T-helper 1 cell (primary cell): ENCODE results near the gene SPTBN5.

Experiments used
- DNase-seq, 5 donors: peaks; one replicate each; pipeline ENCODE4 v3.0.0-alpha.2; 2012 to 2020

The SPTBN5 gene

DNA sequence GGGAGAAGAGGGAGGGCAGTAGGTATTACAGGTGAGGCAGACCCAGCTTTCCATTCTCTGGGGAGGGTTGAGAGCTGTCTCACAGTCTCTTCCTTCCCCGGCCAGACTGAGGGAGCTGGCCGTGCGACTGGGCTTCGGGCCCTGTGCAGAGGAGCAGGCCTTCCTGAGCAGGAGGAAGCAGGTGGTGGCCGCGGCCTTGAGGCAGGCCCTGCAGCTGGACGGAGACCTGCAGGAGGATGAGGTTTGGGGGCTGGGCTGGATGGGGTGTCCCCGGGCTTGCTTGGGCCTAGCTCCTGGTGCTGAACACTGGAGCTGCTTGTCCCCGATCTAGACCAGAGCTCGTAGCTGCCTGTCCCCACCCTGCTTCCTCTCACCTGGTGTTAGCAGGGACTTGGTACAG, 50.3 kb downstream of the SPTBN5 start:
- DNase-seq, result no peak

DNA sequence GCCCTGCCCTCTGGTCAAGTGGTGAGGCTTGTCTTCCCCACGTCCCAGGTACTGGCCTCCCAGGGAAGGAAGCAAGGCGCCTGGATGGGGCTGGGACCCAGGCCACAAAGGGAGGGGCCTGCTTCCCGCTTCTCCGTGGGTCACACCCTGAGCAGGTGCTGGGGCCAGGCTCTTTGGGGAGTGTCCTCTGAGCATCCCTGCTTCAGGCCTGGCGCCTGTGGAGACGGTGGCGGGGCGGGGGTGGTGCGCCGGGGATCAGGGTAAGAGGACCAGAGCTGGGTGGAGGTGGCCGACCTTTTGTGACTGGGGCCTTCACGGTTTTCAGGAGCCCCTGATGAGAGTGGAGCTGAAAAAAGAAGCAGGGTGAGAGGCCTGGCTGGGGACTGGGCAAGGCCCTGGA, 51.6 kb downstream of the SPTBN5 start:
- DNase-seq, result no peak

DNA sequence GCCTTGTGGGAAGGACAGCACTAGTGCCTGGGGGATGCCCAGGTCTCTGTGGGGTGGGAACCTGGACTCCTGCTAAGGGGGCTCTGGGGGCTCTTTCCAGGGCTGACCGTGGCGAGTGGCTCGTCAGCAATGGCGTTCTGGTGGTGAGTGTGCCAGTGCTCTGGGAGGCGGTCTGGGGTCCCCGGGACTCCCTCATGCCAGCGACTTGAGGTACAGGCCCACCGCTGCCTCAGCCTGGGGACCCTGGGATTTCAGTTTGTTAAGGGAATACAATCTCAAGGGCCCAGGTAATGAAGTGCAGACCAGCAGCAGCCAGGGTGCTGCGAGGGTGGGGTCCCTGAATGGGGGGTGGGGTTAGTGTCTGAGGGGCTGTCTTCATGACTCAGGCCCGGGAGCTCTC, 52.7 kb downstream of the SPTBN5 start:
- no peak for DNase-seq

DNA sequence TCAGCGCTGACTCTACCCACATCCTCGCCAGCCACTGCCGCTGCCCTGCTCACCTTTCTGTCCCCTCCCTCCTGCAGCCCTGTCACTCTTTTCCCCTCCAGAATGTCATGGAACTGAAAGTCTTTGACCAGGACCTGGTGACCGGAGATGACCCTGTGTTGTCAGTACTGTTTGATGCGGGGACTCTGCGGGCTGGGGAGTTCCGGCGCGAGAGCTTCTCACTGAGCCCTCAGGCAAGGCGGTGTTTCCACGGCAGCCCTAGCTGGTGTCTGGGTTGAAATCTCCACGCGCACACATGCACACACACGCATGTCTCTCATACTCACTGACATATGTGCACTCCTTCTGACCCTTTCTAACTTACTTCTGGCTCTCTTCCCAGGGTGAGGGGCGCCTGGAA, 53.2 kb downstream of the SPTBN5 start:
- no peak for DNase-seq

DNA sequence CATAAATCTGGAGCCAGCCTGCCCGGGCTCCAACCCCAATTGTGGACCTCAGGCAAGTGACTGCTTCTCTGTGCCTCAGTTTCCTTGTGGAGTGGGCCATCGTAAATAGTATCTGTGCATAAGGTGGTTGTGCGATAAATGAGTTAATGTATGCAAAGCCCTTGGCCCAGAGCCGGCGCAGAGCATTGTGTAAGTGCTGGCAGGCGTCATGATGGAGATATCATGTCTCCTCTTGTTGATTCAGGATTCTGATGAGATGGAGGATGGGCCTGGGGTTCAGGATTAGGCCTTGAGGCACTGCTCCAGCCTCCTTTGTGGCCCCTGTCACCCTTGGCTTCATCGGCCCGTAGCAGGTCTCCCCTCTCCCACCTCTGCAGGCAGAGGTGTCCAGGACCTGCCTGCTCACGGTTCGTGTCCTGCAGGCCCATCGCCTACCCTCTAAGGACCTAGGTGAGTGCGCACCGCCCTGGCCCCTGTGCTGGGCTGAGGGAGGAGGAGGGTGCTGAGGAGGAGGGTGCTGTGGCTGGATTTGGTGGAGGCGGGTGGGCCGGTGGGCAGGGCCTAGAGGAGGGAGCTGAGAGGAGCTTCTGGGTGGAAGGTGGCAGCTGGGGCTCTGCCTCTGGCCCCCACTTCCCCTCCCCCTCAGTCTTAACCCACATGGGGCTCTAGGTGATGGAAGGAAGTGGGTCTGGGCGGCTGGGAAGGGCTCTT, 53.9 kb downstream of the SPTBN5 start:
- DNase-seq, result no peak

DNA sequence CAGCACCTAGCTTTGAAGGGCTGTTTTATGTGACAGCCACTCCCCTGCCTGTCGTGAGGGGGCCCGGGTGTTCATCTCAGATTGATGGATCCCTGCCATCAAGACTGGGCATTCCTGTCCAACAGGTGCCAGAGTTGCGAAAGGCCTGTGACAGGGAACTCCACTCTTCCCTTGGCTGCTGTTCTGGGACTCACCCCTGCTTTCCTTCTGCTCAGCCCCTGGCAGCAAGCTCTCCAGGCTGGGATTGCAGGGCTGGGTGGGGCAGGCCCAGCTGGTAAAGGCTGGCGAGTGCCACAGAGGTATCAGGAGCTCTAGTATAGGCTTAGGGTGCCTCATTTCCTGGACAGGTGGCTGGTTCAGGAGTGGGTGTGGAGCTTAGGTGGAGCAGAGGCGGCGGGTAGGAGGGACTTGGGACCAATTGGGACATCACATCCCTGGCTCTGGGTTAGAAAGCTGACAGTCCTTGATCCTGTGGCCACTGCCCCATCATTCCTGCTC, 55.4 kb downstream of the SPTBN5 start, which contains the start of gene PLA2G4B:
TSS of gene PLA2G4B (plus strand) at position 448 of the 498 bp plus-strand sequence. CDS start 67 bp downstream, outside the sequence.
- no peak for DNase-seq

DNA sequence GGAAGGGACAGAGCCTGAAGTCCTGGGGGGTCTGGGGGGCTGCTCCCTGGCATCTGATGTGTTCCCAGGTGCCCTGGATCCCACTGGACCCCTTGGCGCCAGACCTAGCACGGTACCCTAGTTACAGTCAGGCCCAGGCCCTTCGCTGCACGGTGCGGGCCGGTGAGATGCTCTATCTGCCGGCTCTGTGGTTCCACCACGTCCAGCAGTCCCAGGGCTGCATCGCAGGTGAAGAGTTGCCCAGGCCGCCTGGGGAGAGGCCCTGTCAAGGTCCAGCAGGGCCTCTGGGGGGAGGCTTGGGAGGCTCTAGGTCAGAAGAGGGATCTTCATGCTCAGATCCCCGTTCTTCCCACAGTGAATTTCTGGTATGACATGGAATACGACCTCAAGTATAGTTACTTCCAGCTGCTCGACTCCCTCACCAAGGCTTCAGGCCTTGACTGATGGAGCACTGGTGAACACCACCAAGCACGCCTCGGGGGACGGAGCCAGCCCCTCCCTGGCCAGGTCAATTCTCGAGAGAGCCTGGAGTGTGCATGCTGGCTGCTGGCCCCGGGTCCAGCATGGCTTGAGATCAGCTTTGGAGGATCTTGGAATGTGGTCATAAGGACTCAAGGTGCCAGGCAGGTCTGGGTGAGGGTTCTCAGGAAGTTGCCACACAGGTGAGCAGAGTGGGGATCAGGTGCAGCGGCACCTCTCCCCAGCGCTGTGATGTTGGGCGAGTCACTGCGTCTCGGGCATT, 57.0 kb downstream of the SPTBN5 start:
- DNase-seq, result no peak

DNA sequence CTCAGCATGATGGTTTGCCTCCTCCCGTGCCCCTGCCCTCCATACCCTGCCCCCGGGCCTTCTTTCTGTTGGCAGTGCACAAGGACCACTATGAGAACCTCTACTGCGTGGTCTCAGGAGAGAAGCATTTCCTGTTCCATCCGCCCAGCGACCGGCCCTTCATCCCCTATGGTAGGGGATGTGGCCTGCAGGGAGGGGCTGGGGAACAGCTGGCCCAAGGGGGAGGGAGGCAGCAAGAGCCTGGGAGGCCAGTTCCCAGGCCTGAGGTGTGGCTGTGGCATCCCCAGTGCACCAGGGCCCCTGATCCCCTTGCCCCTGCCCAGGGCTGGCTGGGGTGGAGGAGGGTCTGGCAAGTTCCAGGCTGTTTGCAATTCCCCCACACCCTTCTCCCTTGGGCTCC, 57.8 kb downstream of the SPTBN5 start:
- DNase-seq, result no peak

DNA sequence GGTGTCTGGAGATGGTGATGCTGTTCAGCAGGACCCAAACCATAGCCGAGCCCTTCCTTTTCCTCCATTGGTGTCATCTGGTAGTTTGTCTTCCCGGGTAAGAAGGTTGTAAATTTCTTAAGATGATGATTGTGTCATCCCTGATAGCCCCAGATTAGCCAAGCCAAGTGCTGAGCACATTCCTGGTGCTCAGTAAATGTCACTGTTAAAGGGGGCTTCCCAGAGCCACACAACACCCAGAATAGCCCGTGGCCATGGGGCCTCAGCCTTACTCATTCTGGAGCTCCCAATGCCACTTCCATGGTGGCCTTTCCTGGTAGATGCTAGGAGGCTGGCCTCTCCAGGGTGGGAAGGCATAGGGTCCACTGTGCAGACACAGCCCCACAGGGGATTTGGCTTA, 59.8 kb downstream of the SPTBN5 start:
- DNase-seq, result no peak

DNA sequence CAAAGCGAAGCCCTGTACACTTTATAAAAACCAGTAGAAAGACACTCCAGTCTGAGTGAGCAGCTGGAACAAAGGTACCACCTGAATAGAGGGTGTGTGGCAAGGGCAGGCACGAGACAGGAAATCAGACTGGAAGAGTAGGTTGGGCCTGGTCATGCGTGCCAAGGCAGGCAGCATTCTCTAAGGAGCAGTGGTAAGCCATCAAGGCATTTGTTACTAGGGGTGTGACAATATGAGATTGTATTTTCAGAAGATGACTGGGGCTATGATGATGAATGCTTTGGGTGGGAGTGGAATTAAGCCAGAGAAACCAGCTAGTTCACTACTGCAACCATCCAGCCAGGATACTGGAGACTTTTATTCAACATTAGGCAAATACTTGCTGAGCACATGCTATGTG, 61.0 kb downstream of the SPTBN5 start:
- no peak for DNase-seq

DNA sequence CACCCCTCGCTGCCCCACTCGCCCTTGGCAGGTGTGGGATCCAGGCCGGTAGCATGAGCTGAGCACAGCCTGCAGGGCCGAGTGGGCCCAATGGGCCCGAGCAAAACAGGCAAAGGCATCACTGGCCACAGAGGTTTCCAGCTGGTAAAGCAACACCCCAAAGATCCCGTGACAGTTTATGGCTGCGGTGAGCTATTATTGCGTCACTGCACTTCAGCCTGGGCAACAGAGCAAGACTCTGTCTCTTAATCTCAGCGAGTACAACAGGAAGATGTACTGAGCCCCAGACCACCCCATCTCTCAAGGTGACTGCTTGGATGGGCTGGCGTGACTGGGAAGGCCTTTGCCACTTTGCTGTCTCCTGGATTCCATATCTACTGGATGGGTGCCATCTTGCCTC, 61.6 kb downstream of the SPTBN5 start:
- no peak for DNase-seq

DNA sequence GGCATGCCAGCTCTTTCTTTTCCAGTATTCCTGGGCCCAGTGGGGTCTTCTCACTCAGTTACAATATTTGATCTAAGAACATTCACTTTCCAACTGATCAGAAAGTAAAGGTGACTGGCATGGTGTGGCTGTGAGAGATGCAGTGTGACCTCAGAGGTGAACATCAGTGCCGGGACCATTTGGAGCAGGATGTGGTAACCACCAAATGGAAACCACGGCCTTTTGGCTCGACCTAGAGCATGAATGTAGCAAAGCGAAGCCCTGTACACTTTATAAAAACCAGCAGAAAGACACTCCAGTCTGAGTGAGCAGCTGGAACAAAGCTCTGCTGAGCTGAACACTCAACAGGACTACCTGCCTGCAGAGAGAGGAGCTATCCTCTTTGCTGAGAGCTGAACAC, 62.6 kb downstream of the SPTBN5 start:
- DNase-seq, result peak in 2 of 5 donors; percentile 22 to 77

DNA sequence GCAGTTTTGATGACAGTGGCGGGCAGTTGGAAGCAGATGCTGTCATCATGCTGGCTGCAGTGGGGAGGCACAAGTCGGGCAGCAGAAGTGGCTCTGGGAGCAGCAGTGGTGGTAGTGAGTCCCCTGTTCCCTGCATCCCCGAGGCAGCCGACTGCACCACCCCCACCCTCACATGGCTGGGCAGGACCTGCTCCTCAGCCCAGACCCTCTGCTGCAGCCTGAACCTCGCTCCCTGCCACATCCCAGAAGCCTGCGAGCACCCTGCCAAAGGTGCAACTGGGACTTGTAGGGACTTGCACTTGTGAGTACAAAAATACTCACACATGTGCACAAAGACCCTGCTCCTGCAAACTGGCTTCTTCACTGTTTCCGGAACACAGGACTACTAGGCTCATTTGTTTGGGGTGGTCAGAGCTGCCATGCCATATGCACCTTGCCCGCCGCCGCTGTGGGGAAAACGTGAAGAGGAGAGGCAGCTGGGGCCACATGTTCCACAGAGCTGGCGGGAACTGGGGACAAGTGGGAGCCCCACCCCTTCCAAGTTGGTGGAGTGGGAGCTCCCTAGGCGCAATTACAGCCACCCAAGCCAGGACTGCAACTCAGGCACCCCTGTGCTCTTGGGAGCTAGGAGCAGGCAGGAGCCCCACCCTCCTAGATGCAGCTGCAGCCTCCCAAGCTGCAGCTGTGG, 63.8 kb downstream of the SPTBN5 start:
- DNase-seq, result no peak

DNA sequence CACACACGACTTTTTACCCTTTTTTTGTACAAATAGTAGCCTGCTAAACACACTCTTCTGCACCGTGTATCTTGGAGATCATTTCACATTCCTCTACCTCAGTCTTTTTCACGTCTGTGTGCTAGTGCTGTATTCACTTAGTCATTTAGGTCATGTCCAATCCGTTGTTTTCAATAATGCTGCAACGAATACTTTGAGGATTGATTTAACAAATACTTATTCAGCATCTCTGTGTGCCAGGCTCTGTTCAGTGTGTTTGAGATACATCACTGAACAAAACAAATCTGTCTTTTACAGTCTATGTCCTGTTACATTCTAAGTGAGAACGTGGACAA, 65.1 kb downstream of the SPTBN5 start:
- no peak for DNase-seq

DNA sequence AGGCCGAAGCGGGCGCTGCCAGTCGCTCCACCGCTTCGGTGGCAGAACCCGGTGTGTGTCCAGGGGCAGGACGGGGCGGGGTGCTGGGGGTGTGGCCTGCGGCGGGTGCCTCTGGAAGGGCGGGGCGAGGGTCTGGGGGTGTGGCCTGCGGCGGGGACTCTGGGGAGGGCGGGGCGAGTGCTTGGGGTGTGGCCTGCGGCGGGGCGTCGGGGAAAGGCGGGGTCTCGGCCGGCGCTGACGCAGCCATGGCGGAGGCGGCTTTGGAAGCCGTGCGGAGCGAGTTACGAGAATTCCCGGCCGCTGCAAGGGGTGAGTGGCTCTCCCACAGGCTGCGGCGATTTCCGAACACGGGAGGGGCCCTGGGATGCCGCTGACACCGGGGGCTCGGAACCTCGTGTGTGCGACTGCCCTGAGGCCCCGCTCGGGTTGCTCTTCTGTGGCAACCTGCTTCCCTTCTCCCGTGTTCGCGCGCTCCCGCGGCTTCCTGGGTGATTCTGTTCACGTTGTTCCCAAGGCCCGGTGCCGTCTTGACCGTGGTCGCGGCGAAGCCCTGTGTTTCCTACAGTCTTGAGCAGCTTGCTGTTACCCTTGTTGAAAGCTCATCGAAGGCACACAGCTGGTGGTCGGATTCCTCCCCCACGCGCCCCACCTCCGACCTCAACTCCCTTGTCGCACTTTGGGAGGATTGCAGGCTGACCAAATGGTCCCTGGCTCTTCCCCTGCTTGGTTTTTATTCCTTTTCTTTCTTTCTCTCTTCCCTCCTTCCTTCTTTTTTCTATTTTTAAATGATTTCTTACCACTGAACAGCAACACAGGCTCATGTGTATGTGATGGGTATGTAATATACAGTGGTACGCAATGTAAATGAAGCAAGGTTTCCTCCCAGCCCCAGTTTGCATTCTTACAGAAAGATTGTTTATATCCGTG, 65.7 kb downstream of the SPTBN5 start, which contains the start of gene JMJD7:
TSS of gene JMJD7 (plus strand) at position 213 of the 927 bp plus-strand sequence. CDS start at position 246, 33 bp downstream.
- DNase-seq, result peak; percentile 87 to 96 (median 94)

DNA sequence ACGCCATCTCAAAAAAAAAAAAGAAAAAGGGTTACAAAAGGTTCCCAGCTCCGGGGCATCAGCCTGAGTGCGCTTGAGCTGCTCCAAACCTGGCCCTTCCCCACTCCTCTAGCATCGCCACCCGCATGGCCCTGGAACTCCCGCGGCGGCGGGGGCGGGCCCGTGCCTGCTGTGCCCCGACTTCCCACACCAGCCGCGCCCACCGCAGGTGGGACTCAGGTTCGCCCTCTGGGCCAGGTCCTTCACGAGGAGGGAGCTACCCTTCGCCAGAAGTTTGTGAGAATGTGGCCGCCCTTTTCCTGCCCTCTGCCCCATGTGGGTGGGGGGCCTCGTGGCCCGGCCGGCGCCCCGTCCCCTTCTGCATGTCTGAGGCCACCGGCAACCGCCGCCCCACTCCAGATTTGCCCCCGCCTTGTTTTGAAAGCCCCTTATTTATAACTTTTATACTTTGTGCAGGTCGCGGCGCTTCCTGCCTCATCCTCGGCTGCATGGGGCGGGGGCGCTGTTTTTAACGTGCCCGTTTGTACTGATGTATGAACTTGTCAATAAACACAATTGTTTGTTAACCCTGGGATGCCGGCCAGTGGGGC, 66.5 kb downstream of the SPTBN5 start:
- DNase-seq, result peak in 3 of 5 donors; percentile 23 to 33 (median 33)

DNA sequence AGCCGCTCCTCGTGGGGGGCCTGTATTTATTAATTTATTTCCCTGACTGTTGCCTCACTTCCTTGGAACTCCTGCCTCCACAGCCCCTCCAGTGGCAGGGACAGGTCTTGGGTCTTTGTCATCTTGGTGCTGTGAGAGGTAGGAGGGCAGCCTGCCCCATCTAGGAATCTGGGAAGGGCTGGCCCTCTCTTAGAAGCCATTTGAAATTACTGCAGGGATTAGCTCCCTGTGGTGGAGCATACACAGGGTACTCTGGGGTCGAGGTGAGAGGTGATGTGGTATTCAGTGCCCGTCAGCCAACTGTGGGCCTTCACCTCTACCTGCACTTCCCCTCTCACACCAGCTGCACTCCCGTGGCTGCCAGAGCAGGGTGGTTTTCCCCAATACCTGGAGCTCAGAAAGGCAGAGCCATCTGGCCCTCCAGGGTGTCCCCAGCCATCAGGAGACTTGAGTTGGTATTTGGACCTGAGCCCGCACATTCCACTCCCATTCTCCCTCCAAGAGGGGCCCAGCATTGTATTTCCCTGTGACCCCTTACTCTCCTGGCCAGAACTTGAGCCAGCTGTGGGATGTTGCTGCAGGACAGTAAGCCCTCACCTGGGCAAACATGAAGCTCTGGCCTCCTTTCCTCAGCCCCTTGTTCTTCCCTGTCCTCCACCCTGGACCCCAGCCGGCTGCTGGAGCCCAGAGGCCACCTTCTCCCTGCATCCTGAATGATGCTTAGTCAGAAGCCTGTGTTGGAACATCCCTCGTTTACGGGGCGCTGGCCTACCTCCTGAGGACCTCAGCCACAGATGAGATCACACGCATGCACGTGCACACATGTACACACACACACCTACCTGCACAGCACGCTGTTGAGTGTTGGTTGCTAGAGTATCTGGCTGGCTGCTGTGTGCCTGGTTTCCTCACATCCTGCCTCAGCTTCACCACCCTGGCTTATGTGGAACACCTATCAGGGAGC, 68.0 kb downstream of the SPTBN5 start:
- no peak for DNase-seq

DNA sequence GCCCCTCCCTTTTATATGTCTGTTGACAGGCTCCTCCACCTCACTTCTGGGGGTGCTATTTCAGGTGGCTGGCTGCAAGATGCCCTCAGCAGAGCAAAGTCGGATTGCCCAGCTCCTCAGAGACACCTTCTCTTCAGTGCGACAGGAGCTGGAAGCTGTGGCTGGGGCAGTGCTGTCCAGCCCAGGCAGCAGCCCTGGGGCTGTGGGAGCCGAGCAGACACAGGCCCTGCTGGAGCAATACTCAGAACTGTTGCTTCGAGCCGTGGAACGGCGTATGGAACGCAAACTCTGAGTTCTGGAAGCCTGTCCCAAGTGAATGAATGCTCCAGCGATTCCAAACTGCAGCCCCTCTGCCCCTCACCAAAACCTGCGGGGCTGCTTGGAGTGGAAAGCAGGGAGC, 68.7 kb downstream of the SPTBN5 start:
- DNase-seq, result no peak

DNA sequence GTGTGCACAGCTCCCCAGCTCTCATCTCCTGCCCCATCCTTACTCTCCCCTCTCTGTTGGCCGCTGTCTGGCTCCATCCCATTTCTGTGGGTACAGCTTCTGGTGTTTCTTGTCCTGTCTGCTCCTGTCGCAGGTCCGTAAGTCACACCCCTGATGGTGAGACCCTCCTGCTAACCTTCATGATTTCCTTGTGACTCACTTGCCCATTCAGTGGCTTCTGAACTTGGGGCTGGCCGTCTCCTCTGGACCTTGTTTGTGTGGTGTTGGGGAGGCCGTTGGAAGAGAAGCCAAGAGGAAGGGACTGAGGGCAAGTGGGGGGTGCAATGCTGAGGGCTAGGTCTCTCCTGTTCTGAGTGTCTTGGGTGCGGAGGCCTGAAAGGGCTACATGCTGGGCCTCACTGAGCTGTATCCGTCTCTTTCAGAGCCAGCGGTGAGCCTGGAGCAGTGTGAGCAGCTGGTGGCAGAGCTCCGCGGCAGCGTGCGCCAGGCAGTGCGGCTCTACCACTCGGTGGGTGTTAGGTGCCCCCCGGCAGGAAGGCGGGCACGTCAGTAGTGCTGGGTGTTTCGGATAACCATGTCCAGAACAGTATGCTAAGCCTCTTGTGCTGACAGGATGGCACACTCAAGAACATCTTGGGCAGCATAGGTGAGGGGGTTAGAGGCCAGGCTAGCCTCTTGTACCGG, 69.6 kb downstream of the SPTBN5 start:
- no peak for DNase-seq

DNA sequence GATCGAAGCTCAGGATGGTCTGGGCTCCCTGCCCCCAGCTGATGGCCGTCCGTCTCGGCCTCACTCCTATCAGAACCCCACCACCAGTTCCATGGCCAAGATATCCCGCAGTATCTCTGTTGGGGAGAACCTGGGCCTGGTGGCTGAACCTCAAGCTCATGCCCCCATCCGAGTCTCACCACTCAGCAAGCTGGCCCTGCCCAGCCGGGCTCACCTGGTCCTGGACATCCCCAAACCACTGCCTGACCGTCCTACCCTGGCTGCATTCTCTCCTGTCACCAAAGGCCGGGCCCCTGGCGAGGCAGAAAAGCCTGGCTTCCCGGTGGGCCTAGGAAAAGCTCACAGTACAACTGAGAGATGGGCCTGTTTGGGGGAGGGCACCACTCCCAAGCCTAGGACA, 70.4 kb downstream of the SPTBN5 start:
- DNase-seq, result no peak
